ENCODE measurements around the gene TNFAIP8L2. TPM values are rescaled to one million over a fixed set of nuclear protein-coding genes. Genes with fewer than 3 reads are reported as not detected.

Gene TNFAIP8L2
- total RNA-seq, 1 experiment from 2014 or later = not detected

- no peak for DNase-seq (ENCODE audit: low spot score)
- CTCF ChIA-PET = no interaction called here
- no peak for TF ChIP-seq CTCF (conservative IDR thresholded peaks at IDR 0.05; ENCODE audit: low read depth, low read length)
- TF ChIP-seq EZH2 (IDR thresholded peaks at IDR 0.05; ENCODE audit: borderline replicate concordance, low read depth, low read length, poor library complexity, severe bottlenecking) = no peak
- Histone ChIP-seq H3K36me3 (ENCODE audit: insufficient read depth, low read length, poor library complexity, severe bottlenecking) (no peaks in the 10 kb centered on the region), H3K4me1 (ENCODE audit: insufficient read depth, low read length, poor library complexity, severe bottlenecking) (no peaks in the 10 kb centered on the region), H3K27ac (ENCODE audit: low read depth, low read length, poor library complexity, severe bottlenecking) (no peak overlapping the region), H3K4me3 (ENCODE audit: low read depth, low read length, poor library complexity, severe bottlenecking) (no peak overlapping the region), H3K9me3 (ENCODE audit: low read depth, low read length, poor library complexity, severe bottlenecking) (no peaks in the 10 kb centered on the region), H3K27me3 (replicated peaks; ENCODE audit: insufficient read depth, low read depth, low read length, poor library complexity) (no peaks in the 10 kb centered on the region)
- BruUV-seq (replicated peaks) = no TSS peak
- POLR2A ChIA-PET (ENCODE audit: low non-redundant PET) = no interaction called here
- intact Hi-C loops (cut with micrococcal nuclease; ENCODE audit: unreplicated experiment) = loop anchor here (5.0 kb wide), 1 partner anchor 36 kb away; no protein-coding TSS in a partner anchor
These were observed 23.2 kb upstream of the TNFAIP8L2 start for GRCh38 chr1:151133018-151133806.

- Histone ChIP-seq H3K4me3 (ENCODE audit: low read depth, low read length, poor library complexity, severe bottlenecking) (no peak overlapping the region), H3K27ac (ENCODE audit: low read depth, low read length, poor library complexity, severe bottlenecking) (no peak overlapping the region), H3K36me3 (ENCODE audit: insufficient read depth, low read length, poor library complexity, severe bottlenecking) (no peaks in the 10 kb centered on the region), H3K9me3 (ENCODE audit: low read depth, low read length, poor library complexity, severe bottlenecking) (no peaks in the 10 kb centered on the region), H3K27me3 (replicated peaks; ENCODE audit: insufficient read depth, low read depth, low read length, poor library complexity) (no peaks in the 10 kb centered on the region), H3K4me1 (ENCODE audit: insufficient read depth, low read length, poor library complexity, severe bottlenecking) (no peaks in the 10 kb centered on the region)
- ChIA-PET POLR2A (ENCODE audit: low non-redundant PET) (no interaction called here), CTCF (no interaction called here)
- DNase-seq (ENCODE audit: low spot score) = no peak
- intact Hi-C loops (cut with micrococcal nuclease; ENCODE audit: unreplicated experiment) = loop anchor here (5.0 kb wide), 1 partner anchor 37 kb away; no protein-coding TSS in a partner anchor
- BruUV-seq (replicated peaks) = no TSS peak
- TF ChIP-seq EZH2 (IDR thresholded peaks at IDR 0.05; ENCODE audit: borderline replicate concordance, low read depth, low read length, poor library complexity, severe bottlenecking) (no peak), CTCF (conservative IDR thresholded peaks at IDR 0.05; ENCODE audit: low read depth, low read length) (no peak)
These were observed 22.1 kb upstream of the TNFAIP8L2 start for GRCh38 chr1:151134396-151134795.

GRCh38 chr1:151134991-151135390, 21.5 kb upstream of the TNFAIP8L2 start:
- H3K9me3 ChIP-seq (ENCODE audit: low read depth, low read length, poor library complexity, severe bottlenecking) = no peaks in the 10 kb centered on the region
- DNase-seq (ENCODE audit: low spot score) = no peak
- POLR2A ChIA-PET (ENCODE audit: low non-redundant PET) = no interaction called here
- CTCF ChIA-PET = no interaction called here
- BruUV-seq (replicated peaks) = no TSS peak
- TF ChIP-seq CTCF (conservative IDR thresholded peaks at IDR 0.05; ENCODE audit: low read depth, low read length) (no peak), EZH2 (IDR thresholded peaks at IDR 0.05; ENCODE audit: borderline replicate concordance, low read depth, low read length, poor library complexity, severe bottlenecking) (no peak)
- H3K36me3 ChIP-seq (ENCODE audit: insufficient read depth, low read length, poor library complexity, severe bottlenecking) = no peaks in the 10 kb centered on the region
- H3K27ac ChIP-seq (ENCODE audit: low read depth, low read length, poor library complexity, severe bottlenecking) = no peak overlapping the region
- no peaks in the 10 kb centered on the region for H3K4me1 ChIP-seq (ENCODE audit: insufficient read depth, low read length, poor library complexity, severe bottlenecking)
- H3K4me3 ChIP-seq (ENCODE audit: low read depth, low read length, poor library complexity, severe bottlenecking) = no peak overlapping the region
- no peaks in the 10 kb centered on the region for H3K27me3 ChIP-seq (replicated peaks; ENCODE audit: insufficient read depth, low read depth, low read length, poor library complexity)
- intact Hi-C loops (cut with micrococcal nuclease; ENCODE audit: unreplicated experiment) = loop anchor here (5.0 kb wide), 1 partner anchor 38 kb away; no protein-coding TSS in a partner anchor

Data from A673 (cell line).